Subcutaneous abdominal adipose tissue (tissue), 5 donors: ENCODE measurements around the gene CACNA1B.

Experiments
- H3K27ac ChIP-seq: one replicate; pipeline ENCODE4 v1.7.0; 2013; ENCODE audit warnings: low read depth, mild to moderate bottlenecking, inconsistent platforms, low read length, moderate library complexity
- H3K27me3 ChIP-seq, 5 donors: one replicate each; pipeline ENCODE4 v1.7.0; 2013; ENCODE audit warnings: low read length in 5 of 5, inconsistent platforms in 1 of 5; ENCODE audit not compliant: control insufficient read depth in 5 of 5, insufficient read depth in 4 of 5
- H3K36me3 ChIP-seq, 5 donors: one replicate each; pipeline ENCODE4 v1.7.0; 2013; ENCODE audit warnings: low read length in 5 of 5; ENCODE audit not compliant: control insufficient read depth in 5 of 5, insufficient read depth in 5 of 5
- H3K4me1 ChIP-seq, 5 donors: one replicate each; pipeline ENCODE4 v1.7.0; 2013; ENCODE audit warnings: low read length in 5 of 5, mild to moderate bottlenecking in 3 of 5, moderate library complexity in 1 of 5; ENCODE audit not compliant: control insufficient read depth in 5 of 5, insufficient read depth in 5 of 5
- H3K4me3 ChIP-seq, 5 donors: one replicate each; pipeline ENCODE4 v1.7.0; 2013; ENCODE audit warnings: low read length in 5 of 5, low read depth in 1 of 5
- H3K9ac ChIP-seq, 5 donors: one replicate each; pipeline ENCODE4 v1.7.0; 2013; ENCODE audit warnings: low read length in 5 of 5, mild to moderate bottlenecking in 4 of 5, moderate library complexity in 3 of 5
- H3K9me3 ChIP-seq, 5 donors: one replicate each; pipeline ENCODE4 v1.7.0; 2013; ENCODE audit warnings: low read length in 5 of 5; ENCODE audit not compliant: control insufficient read depth in 5 of 5
- donor health status: healthy.
- donor health status: healthy.
- donor health status: healthy.
- donor health status: healthy.
- donor health status: healthy.

CACNA1B gene

GRCh38 chr9:137836151-137836830, 41.3 kb upstream of the CACNA1B start:
- H3K4me1 ChIP-seq: no peaks in the 10 kb centered on the region
- peaks cover 0 to 2% (median 0%) of the 10 kb centered on the region in 5 donors for H3K9me3 ChIP-seq
- H3K27ac ChIP-seq: no peak overlapping the region
- peaks cover 0 to 59% (median 51%) of the 10 kb centered on the region in 5 donors for H3K36me3 ChIP-seq
- no peaks in the 10 kb centered on the region for H3K27me3 ChIP-seq
- no peak overlapping the region for H3K4me3 ChIP-seq
- H3K9ac ChIP-seq: no peak overlapping the region

GRCh38 chr9:137836831-137837241, 40.7 kb upstream of the CACNA1B start:
- Histone ChIP-seq H3K27ac (no peak overlapping the region), H3K36me3 (peaks cover 0 to 55% (median 47%) of the 10 kb centered on the region in 5 donors), H3K9ac (no peak overlapping the region), H3K4me1 (no peaks in the 10 kb centered on the region), H3K9me3 (peaks cover 0 to 2% (median 0%) of the 10 kb centered on the region in 5 donors), H3K4me3 (no peak overlapping the region), H3K27me3 (no peaks in the 10 kb centered on the region)

DNA sequence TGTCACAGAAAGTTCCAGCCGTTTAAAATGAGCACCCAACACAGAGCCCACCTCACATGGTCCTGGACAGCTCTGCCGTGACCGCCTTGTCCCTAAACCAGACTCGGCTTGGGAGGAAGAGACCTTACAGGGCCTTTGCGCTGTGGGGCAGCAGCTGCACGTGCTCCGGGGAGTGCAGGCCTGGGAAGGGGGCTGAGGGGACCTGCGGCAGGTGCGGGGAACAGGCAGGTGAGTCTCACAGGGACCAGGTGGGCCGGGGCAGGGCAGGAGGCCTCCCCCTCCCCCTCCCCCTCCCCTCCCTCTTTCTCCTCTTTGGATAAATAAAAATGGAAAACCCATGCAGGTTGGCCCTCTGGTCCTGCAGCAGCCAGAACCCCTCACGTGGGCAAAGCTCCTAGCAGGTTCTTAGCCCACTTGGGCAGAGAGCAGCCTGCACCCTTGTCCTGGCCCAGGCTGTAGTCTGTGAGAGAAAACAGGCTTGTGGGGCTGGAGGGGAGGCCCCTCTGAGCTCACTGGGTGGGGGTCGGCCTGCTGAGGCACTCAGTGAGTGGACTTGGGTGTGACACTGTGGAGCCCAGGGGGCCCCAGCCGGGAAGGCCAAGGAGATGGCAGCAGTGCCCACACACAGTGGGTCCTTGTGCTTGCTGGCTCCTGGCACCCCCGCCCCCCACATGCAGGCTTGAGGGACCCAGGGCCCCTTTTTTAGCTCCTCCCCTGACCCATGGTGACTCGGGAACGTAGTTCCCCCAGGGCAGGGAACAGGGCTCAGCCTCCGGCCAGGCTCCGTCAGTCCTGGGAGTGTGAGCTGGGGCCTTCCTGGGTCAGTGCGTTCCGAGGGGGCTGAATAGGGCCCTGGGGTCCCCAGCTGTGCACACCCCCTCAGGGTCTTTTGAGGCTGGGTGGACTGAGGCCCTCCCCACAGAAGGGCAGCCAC, 40.0 kb upstream of the CACNA1B start:
- peaks cover 0 to 2% (median 0%) of the 10 kb centered on the region in 5 donors for H3K9me3 ChIP-seq
- H3K4me1 ChIP-seq: no peaks in the 10 kb centered on the region
- H3K36me3 ChIP-seq: peaks cover 0 to 47% (median 46%) of the 10 kb centered on the region in 5 donors
- no peak overlapping the region for H3K9ac ChIP-seq
- no peak overlapping the region for H3K4me3 ChIP-seq
- no peak overlapping the region for H3K27ac ChIP-seq
- no peaks in the 10 kb centered on the region for H3K27me3 ChIP-seq

DNA sequence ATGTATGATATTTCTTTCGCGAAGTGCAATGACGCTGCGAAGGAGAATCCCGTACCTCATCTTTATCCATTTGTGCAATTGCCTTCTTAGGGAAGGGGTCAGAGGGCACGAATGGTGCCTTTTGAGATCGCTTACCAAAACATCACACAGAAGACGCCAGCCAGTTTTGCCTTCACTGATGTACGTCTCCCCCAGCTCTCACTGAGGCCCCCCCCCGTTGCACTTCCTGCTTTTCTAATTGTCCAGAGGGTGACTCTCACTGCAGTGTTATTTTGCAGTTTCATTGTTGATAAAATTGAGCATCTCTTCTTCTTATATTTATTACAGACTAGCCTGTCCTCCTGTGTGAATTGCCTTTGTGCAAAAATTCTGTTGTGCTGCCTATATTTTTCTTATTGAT, 39.0 kb upstream of the CACNA1B start:
- no peaks in the 10 kb centered on the region for H3K4me1 ChIP-seq
- H3K4me3 ChIP-seq: no peak overlapping the region
- H3K36me3 ChIP-seq: peaks cover 0 to 38% (median 37%) of the 10 kb centered on the region in 5 donors
- peaks cover 0 to 2% (median 0%) of the 10 kb centered on the region in 5 donors for H3K9me3 ChIP-seq
- no peaks in the 10 kb centered on the region for H3K27me3 ChIP-seq
- no peak overlapping the region for H3K27ac ChIP-seq
- no peak overlapping the region for H3K9ac ChIP-seq

- H3K27ac ChIP-seq: no peak overlapping the region
- no peak overlapping the region for H3K9ac ChIP-seq
- peaks cover 0 to 2% (median 0%) of the 10 kb centered on the region in 5 donors for H3K9me3 ChIP-seq
- no peak overlapping the region for H3K4me3 ChIP-seq
- H3K36me3 ChIP-seq: peaks cover 0 to 2% (median 0%) of the 10 kb centered on the region in 5 donors
- H3K4me1 ChIP-seq: no peaks in the 10 kb centered on the region
- no peaks in the 10 kb centered on the region for H3K27me3 ChIP-seq
Measured at GRCh38 chr9:137843355-137843754, 34.2 kb upstream of the CACNA1B start.

DNA sequence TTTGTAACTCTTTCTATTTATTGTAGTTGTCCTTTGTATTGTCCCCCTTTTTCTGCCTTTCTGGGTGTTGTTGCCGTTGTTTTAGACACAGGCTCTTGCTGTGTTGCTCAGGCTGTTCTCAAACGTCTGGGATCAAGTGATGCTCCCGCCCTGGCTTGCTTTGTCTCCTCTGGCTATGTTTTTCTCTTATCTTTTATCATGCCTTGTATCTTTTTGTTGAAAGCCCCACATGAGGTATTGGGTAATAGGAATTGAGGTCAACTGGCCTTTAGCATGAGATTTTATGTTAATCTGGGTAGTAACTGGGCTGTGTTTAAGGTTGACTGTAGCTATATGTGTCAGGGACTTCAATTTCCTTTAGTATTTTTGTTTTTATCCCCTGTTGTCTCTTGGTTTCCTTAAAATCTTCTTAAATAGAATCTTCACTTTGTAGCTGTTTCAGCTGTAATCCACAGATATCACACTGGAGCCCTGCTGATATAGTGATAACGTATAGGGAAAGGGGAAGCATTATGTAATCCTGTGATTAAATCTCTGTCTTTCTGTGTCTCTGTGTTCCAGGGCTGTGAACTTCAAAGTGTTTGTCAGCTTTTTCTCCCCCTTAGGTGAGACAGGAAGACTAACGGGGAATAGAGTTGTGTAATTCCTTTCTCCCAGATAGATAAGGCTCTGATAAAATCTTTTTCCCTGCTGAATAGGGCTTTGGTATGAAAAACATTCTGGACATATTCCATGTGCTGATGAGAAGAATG, 25.9 kb upstream of the CACNA1B start:
- Histone ChIP-seq H3K27me3 (no peaks in the 10 kb centered on the region), H3K4me3 (no peak overlapping the region), H3K36me3 (no peaks in the 10 kb centered on the region), H3K27ac (no peak overlapping the region), H3K9ac (no peak overlapping the region), H3K9me3 (peaks cover 6 to 32% (median 19%) of the 10 kb centered on the region in 5 donors), H3K4me1 (no peaks in the 10 kb centered on the region)

- Histone ChIP-seq H3K27ac (no peak overlapping the region), H3K9me3 (peaks cover 6 to 35% (median 20%) of the 10 kb centered on the region in 5 donors), H3K27me3 (no peaks in the 10 kb centered on the region), H3K4me1 (no peaks in the 10 kb centered on the region), H3K9ac (no peak overlapping the region), H3K4me3 (no peak overlapping the region), H3K36me3 (no peaks in the 10 kb centered on the region)
Measured at GRCh38 chr9:137853392-137853995, 24.1 kb upstream of the CACNA1B start.

GRCh38 chr9:137860361-137860760, 17.2 kb upstream of the CACNA1B start:
- H3K4me1 ChIP-seq: no peaks in the 10 kb centered on the region
- no peak overlapping the region for H3K27ac ChIP-seq
- no peaks in the 10 kb centered on the region for H3K27me3 ChIP-seq
- H3K9me3 ChIP-seq: peaks cover 7 to 26% (median 20%) of the 10 kb centered on the region in 5 donors
- no peak overlapping the region for H3K9ac ChIP-seq
- H3K4me3 ChIP-seq: no peak overlapping the region
- no peaks in the 10 kb centered on the region for H3K36me3 ChIP-seq

- Histone ChIP-seq H3K4me1 (no peaks in the 10 kb centered on the region), H3K27me3 (peaks cover 3 to 8% (median 7%) of the 10 kb centered on the region in 5 donors), H3K9me3 (peaks cover 3 to 9% (median 3%) of the 10 kb centered on the region in 5 donors), H3K9ac (no peak overlapping the region), H3K27ac (no peak overlapping the region), H3K36me3 (no peaks in the 10 kb centered on the region), H3K4me3 (no peak overlapping the region)
Measured at GRCh38 chr9:137865581-137866145, 11.9 kb upstream of the CACNA1B start.
